ENCODE results near the gene PHC3.

DNA sequence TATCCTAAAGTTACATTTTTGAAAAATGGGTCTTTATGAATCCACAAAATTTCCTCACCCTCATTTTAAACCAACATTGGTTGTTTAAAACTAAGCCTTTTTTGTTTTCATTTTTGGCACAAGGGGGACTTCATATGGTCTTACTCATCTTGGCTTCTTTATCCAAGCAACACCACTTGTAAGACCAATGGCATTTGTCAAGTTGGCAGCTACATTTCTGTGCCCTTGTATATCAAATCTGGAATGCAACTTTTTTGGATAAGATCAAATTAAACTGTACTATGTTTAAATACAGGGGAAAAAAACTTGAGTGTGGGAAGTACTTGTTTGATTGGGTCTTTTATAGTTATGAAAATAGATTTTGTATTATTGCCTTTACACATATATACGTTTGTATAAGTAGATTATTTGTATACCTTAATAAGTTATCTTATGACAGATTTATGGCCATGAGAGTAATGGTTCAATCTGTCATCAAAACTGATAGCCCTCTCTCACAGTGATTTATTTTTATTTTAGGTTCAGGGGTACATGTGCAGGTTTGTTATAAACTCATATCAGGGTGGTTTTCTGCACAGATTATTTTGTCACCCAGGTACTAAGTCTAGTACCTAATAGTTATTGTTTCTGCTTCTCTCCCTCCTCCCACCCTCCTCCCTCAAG lies 100.3 kb downstream of the PHC3 start:
- TF ChIP-seq, protein P1, sequence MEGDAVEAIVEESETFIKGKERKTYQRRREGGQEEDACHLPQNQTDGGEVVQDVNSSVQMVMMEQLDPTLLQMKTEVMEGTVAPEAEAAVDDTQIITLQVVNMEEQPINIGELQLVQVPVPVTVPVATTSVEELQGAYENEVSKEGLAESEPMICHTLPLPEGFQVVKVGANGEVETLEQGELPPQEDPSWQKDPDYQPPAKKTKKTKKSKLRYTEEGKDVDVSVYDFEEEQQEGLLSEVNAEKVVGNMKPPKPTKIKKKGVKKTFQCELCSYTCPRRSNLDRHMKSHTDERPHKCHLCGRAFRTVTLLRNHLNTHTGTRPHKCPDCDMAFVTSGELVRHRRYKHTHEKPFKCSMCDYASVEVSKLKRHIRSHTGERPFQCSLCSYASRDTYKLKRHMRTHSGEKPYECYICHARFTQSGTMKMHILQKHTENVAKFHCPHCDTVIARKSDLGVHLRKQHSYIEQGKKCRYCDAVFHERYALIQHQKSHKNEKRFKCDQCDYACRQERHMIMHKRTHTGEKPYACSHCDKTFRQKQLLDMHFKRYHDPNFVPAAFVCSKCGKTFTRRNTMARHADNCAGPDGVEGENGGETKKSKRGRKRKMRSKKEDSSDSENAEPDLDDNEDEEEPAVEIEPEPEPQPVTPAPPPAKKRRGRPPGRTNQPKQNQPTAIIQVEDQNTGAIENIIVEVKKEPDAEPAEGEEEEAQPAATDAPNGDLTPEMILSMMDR (IDR thresholded peaks at IDR 0.05): no peak
- no peak for TF ChIP-seq POLR2AphosphoS5 (IDR thresholded peaks at IDR 0.05)
- TF ChIP-seq POLR2A (IDR thresholded peaks at IDR 0.05): no peak
